ENCODE data around the gene MTHFR.

MTHFR gene

DNA sequence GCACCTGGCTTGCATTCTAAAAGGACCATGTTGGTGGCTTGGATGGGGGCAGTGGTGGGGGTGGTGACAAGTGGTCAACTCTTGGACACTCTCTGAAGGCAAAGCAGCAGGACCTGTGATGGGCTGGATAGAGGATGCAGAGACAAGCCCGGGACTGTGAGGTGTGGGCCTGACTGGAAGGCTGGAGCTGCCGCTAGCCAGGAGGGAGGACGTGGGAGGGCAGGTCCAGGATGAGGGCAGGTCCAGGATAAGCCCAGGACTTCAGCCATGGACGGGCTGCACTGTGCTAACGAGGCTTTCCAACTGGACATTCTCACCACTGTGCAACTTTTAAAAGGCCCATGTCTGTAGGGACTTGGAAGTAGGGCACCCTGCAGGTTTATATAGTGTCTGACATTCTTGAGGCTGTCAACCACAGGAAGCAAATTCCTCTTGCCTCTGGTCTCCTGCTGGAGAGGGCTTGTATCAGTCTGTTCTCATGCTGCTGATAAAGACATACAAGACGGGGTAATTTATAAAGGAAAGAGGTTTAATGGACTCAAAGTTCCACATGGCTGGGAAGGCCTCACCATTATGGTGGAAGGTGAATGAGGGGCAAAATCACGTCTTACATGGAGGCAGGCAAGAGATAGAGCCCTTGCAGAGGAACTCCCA lies 52.1 kb downstream of the MTHFR start:
- no peak for DNase-seq

GRCh38 chr1:11752359-11753088 lies 53.2 kb downstream of the MTHFR start:
- no peak for DNase-seq

GRCh38 chr1:11751087-11751486 lies 54.7 kb downstream of the MTHFR start:
- no peak for DNase-seq

DNA sequence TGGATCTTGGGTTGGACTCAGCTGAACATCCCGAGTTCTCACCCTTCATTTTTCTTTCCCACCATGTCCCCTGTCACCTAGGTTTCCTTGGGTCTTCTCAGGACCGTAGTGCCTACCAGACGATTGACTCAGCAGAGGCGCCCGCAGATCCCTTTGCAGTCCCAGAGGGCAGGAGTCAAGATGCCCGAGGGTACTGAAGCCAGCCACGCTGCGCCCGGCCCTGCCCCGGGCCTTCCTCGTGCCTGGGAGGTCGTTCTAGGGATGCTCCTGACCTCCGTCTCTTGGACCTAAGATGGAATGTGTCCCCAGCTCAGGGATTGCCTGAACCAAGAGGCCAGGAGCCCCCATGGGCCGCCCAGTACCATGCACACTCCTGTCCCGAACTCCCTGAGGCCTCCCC lies 55.8 kb downstream of the MTHFR start:
- no peak for DNase-seq

GRCh38 chr1:11749203-11749689 lies 56.5 kb downstream of the MTHFR start:
- peak in 2 of 4 experiments; percentile 63 to 82 for DNase-seq

DNA sequence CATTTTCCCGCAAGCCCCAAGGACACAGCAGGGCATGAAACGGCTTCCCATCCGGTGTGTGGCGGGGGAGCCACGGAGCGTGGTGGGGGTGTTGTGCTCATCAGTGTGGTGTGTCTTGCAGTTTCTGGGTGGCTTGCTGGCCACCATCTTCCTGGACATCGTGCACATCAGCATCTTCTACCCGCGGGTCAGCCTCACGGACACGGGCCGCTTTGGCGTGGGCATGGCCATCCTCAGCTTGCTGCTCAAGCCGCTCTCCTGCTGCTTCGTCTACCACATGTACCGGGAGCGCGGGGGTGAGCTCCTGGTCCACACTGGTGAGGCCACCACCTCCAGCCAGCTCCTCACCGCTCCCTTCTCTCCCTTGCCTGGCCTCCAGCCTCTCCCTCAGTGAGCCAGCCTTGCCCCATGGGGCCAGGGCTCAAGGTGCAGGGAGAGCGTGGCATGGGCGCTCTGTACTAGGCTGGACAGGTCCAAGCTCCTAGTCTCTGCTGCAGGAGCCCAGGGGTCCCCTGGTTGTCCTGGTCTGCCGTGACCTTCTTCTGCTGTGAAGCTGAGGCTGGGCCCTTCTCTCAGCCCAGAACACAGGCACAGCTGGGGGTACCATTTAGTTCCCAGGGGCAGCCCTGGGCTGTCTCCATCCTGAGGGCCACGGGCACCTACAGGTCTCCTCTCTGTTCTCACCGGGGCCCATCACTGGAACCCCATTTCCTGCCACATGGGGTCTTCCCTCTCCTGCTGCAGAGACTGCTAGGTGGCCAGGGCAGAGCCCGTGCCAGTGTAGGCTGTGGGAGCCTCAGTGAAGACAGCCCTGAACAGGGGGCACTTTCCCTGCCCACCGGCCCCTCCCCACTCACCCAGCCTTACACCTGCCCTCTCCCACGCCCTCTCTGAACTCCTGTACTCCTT lies 57.2 kb downstream of the MTHFR start:
- no peak for DNase-seq

DNA sequence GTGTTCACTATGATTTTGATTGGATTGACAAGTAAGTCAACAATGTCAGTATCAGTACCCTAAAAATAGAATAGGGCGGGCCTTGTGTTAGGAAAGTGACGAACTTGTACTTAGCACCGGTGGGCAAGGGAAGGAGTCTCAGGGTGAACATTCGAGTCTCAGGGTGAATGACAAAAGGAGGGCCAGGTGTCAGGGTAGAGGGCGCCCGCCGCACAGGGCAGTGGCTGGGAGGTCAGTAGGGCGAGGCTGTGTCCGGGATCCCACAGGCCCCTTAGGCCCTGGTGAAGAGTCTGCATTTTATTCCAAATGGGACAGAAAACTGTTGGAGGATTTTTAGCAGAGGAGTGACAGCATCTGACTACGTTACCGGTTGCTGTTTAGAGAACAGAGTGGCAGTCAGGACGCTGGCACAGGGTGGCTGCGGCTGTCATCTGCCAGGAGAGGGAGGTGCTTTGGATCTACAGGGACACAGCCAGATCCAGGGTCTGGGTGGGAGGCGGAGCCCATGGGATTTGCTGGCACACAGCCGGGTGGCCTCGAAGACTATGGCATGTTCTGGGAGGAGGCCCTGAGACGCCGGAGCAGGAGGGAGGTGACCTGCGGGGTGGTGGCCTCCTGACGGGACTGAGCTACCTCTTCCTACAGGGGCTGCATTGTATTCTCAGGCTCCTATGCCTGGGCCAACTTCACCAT lies 58.8 kb downstream of the MTHFR start:
- DNase-seq, result no peak

DNA sequence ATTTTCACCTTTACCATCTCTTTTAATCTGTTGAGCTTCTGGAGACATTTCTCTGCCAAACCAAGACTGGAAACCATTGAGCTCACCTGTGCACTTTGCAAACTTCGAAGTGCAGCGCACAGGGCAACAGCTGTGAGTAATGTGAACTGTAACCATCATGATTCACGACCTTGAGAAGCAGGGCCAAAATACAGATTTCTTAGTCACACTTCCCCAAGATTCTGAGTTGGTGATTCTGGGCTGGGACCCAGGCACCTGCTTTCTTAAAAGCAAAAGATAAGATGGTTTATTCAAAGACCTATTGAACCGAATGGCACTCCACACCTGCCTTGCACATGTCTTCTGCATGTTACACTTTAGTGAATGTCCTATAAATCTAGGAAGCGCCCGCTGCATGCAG lies 59.7 kb downstream of the MTHFR start:
- no peak for DNase-seq

DNA sequence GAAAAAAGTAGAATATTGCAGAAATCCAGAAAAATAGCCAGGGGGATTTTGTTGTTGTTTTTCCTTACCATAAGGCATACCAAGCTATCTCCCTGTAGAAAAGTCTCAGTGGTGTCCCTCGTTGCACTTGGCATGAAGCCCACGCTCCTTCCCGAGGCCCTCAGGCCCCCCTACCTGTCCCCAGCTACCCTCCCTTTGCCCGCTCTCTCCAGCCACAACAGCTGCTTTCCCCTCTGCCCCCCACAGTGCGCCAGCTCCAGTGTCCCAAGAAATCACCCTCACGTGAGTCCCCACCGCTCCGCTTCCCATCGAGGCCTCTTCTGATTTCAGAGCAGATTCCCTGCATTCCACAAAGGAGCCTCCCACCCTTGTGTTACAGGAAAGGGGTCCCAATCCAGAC lies 61.5 kb downstream of the MTHFR start:
- no peak for DNase-seq

DNA sequence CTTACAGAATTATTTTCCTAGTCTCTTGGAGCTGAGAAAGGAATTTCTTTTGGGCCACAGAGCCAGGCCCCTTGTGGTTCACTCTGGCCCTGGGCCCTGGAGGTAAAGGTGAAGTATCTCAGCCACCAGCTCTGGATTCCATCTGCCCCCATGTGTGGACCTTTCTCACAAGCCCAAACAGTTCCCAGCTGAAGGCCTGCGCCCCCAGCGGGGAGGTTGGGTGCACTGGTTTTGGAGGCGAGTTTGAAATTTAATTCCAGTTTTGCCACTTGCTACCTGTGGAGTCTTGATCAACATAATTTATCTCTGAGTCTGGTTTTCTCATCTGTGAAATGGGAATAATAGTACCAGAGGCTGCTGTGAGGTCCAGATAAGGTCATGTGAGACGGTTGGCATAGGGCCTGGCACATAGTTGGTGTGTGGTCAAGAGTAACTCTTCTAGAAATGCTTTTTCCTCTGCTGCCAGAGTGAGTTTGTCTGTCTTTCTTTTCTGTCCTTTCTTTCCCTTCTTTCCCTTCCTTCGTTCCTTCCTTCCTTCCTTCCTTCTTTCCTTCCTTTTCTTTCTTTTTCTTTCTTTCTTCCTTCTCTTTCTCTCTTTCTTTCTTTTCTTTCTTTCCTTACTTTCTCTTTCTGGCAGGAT lies 63.7 kb downstream of the MTHFR start:
- no peak for DNase-seq

GRCh38 chr1:11741482-11741881 lies 64.3 kb downstream of the MTHFR start:
- DNase-seq, result no peak

- no peak for DNase-seq
Observed at GRCh38 chr1:11740258-11741192, 65.2 kb downstream of the MTHFR start.

DNA sequence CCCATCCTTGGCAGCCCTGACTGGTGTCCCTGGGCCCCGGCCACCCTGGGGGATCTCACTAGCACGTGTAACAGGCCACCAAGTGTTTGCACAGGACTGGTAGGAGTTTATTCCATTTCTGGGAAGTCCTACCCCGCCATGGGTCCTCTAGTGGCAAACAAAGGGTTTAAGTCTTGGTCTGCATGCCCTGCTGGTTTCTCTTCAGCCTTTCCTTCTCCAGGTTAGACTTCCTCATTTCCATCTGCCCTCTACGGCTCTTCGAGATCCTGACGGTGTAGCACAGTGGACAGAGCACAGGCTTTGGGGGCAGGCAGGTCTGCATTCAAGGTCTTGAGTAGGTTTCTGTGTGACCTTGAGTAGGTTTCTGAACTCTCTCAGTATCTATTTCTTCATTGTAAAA lies 67.0 kb downstream of the MTHFR start:
- peak; percentile 27 to 59 (median 53) for DNase-seq

GRCh38 chr1:11738096-11738495 lies 67.7 kb downstream of the MTHFR start:
- no peak for DNase-seq

DNA sequence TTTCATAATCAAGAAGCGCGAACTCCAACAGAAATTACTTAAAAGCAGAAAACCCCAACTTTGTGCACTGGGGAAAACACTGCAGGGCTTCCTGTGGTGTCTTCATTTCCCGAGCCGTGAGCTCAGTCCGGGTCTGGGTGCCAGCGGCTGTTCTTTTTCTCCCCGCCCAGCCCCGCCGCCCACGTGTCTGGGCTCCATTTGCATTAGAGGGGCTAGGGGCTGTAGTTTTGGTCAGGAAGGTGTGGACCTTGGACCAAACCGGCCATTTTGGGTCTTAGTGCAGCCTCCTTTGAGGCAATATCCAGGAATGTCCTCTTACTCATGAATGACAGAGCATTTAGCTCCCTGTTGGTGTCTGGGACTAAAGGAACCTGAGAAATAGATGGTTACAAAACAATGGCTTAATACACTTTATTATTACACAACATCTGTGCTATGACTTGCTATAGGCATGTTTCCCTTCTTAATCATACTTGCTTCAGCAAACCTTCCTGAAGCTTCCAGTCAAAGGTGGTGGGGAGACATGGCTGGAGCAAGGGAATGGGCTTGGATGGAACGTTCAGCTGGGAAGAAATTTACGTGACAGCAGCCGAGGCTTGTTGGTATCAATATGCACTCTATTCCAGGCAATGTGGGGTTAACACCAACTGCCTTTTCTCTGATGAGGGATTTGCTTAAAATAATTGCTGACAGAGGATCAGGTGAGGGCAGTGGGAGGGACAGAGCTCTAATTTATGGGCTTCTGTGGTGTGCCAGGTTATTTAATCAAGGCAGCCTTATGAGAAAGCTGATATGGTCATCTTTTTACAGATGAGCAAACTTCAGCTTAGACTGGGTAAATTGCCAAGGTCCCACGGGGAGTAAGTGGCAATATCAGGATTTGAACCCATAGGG lies 68.8 kb downstream of the MTHFR start:
- peak; percentile 81 to 91 (median 90) for DNase-seq

GRCh38 chr1:11735854-11736745 lies 69.7 kb downstream of the MTHFR start, which contains the start of gene AGTRAP:
Gene AGTRAP, plus strand, starts transcription at chr1:11736136. Its CDS starts 73 bp downstream, at chr1:11736209.
- DNase-seq, result peak; percentile 92 to 97 (median 96)

Data from suppressor macrophage (primary cell).